GM10266 (cell line): ENCODE results near the gene LRP2.

Experiments used
- DNase-seq: peaks from one replicate; pipeline ENCODE4 v3.0.0; 2012; ENCODE audit errors: extremely low spot score
- CTCF ChIP-seq: IDR thresholded peaks from 2 replicates; pipeline ENCODE4 v1.5.1; 2012; ENCODE audit warnings: mild to moderate bottlenecking, low read depth; ENCODE audit not compliant: control insufficient read depth, insufficient read depth; ENCODE audit errors: missing control alignments

Gene LRP2

DNA sequence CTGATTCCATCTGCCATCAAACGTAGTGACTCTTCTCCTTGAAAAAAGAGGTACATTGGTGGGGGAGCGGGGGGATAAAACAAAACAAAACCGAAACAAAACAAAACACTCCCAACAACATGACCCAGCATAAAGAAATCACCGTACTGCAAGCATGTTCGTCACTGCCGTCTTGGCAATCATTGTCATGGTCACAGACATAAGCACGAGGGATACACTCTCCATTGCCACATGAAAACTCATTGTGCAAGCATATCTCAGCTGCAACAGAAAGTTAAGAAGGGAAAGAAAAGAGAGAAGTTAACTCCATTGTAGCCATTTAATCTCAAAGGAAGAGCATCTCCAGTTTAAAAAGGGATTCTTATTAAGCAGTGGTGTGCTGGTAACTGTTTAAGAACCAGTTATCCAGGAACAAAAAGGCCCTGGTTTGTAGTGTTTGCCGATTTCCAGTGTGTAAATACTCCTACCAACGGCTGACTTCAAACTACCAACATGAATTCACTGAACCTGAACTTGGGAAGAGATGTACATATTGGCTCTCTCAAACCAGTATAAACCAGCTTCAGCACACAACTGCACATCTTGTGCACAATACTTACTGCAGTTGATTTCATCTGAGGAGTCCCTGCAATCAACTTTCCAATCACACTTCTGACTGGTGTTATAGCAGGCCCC, 68.2 kb downstream of the LRP2 start:
- no peak for DNase-seq
- no peak for TF ChIP-seq CTCF

- no peak for TF ChIP-seq CTCF
Observed at GRCh38 chr2:169291517-169291916, 70.8 kb downstream of the LRP2 start.

GRCh38 chr2:169290433-169290832, 71.9 kb downstream of the LRP2 start:
- DNase-seq = no peak
- no peak for TF ChIP-seq CTCF

More at GRCh38 chr2:169291517-169291916, 70.8 kb downstream of the LRP2 start:
- no peak for DNase-seq

DNA sequence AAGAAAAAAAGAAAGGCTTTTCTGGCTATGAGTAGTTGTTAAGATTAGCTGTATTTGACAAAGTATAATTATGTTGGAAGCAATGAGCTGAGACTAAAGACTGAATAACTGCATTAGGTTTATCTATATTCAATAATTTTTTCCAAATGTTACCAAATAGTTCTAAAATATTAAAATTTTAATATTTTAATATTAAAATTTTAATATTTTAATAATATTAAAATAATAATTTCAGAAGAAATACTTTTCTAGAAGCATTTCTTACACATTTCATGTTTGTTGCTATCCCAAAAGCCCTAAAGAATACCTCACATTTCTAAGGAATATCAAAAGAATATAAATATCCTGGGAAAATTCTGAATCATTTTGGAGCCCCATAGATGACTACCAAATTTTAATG, 74.7 kb downstream of the LRP2 start:
- DNase-seq = no peak
- no peak for TF ChIP-seq CTCF

DNA sequence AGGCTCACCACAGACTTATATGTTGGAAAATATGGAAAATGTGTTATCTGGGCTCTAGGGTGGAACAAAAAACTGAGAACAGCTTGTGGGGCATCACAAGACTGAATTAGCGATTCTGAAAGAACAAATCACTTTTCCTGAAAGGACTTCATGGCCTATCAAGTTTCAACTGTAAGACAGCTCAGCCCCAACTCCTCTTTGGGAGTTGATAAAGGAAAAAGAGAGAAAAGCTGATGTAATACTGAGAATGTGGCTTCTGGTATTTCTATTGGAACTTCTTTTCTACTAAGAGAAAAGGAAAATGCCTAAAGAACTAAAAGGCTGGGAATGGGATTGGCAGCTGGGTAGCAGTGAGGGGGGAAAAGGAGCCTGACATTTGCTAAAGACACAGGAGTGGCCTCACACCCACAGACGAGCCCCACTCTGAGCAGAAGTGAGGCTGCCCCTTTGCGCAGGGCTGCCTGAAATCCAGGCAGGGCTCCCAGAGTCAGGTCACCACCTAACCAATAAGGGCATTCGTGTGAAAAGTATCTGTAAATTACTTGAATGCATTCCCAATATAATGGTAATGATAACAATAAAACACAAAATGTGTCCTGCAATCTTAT, 75.6 kb downstream of the LRP2 start:
- no peak for DNase-seq
- no peak for TF ChIP-seq CTCF

DNA sequence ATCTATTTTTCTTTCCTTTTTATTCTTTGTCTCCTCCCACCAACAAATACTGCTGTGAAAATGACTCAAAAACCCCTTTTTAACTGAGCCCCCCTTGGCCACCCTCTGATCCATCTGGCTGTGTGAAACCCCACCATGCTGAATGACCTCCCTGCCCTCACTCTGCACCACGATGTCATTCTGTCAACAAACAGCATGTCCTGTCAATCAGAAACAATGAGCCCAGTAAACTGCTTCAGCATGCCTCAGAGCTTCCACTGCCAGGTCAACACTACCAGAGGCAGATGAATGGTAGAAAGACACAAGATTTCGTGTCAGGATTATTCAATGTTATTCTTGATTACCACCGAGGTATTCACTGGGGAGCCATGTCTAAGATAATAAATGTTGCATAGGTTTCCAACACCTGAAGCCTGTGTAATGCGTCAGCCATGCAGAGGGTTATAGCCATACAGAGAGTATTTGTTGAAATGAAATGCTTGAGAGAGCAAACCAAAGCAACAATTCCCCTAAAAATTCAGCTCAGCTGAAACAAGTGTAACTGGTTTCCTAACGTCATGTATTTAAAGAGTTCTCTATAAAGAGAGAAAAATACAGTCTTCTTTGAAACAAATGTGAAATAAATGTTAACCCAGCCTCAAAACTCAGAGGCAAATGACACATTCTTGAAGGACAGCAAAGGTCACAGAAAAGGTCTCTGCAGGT, 76.7 kb downstream of the LRP2 start:
- DNase-seq = no peak
- TF ChIP-seq CTCF = no peak

- no peak for TF ChIP-seq CTCF
- DNase-seq = no peak
Observed at GRCh38 chr2:169280502-169280901, 81.8 kb downstream of the LRP2 start.
